PC-9 (cell line): ENCODE data around the gene ANKRD66. TPM values are rescaled to one million over a fixed set of nuclear protein-coding genes. Genes with fewer than 3 reads are reported as not detected.

Source experiments
- BruUV-seq: library from RNA; stranded (reverse); fragments of 400-500 nt; replicated peaks from 2 replicates; lab custom pipeline; 2021; lab: Mats Ljungman, UMichigan
- CTCF ChIA-PET: fragments of 300-600 bp; sonication (Branson Sonifier 250); formaldehyde crosslinking; loops from one replicate; lab custom pipeline; 2022; ENCODE audit warnings: antibody characterized with exemption; lab: Charles Lee
- POLR2A ChIA-PET: fragments of 300-600 bp; sonication (Branson Sonifier 250); formaldehyde crosslinking; loops from one replicate; lab custom pipeline; 2022; ENCODE audit warnings: antibody characterized with exemption; ENCODE audit not compliant: unreplicated experiment; lab: Charles Lee
- DNase-seq, 2 experiments: peaks; one replicate each; pipeline versions ENCODE4 v3.0.0 to v3.0.0-alpha.2; 2015 to 2022; ENCODE audit warnings: mixed read lengths in 1 of 2
- H2AFZ ChIP-seq: fragments of 200-600 bp; sonication (generic); 2 replicates; pipeline ENCODE4 v1.8.1; 2017; ENCODE audit warnings: antibody characterized with exemption
- H3F3A ChIP-seq: fragments of 200-600 bp; sonication (generic); 2 replicates; pipeline ENCODE4 v1.8.1; 2017; ENCODE audit warnings: antibody characterized with exemption, mild to moderate bottlenecking, low read depth; ENCODE audit not compliant: insufficient read depth
- H3K27ac ChIP-seq: fragments of 200-600 bp; sonication (generic); 2 replicates; pipeline ENCODE4 v1.6.1; 2016; ENCODE audit warnings: mixed run types
- H3K27me3 ChIP-seq: fragments of 200-600 bp; sonication (generic); 2 replicates; pipeline ENCODE4 v1.6.1; 2016; ENCODE audit warnings: low read depth, mixed run types; ENCODE audit not compliant: insufficient read depth
- H3K36me3 ChIP-seq: fragments of 200-600 bp; sonication (generic); 2 replicates; pipeline ENCODE4 v1.6.1; 2016; ENCODE audit warnings: low read depth, mixed run types
- H3K4me1 ChIP-seq: fragments of 200-600 bp; sonication (generic); replicated peaks from 2 replicates; pipeline ENCODE4 v1.6.1; 2016; ENCODE audit warnings: mixed run types; ENCODE audit not compliant: insufficient read depth
- H3K4me2 ChIP-seq: fragments of 200-600 bp; sonication (generic); 2 replicates; pipeline ENCODE4 v1.6.1; 2017; ENCODE audit warnings: mixed run types
- H3K4me3 ChIP-seq: fragments of 200-600 bp; sonication (generic); 2 replicates; pipeline ENCODE4 v1.6.1; 2016; ENCODE audit warnings: mixed run types
- H3K79me2 ChIP-seq: fragments of 200-600 bp; sonication (generic); 2 replicates; pipeline ENCODE4 v1.6.1; 2017; ENCODE audit warnings: low read depth, mixed run types
- H3K9me2 ChIP-seq: fragments of 200-600 bp; sonication (generic); 2 replicates; pipeline ENCODE4 v1.8.1; 2017; ENCODE audit warnings: mild to moderate bottlenecking; ENCODE audit not compliant: insufficient read depth
- H3K9me3 ChIP-seq: fragments of 200-600 bp; sonication (generic); 2 replicates; pipeline ENCODE4 v1.8.1; 2016; ENCODE audit warnings: low read depth; ENCODE audit not compliant: insufficient read depth
- H4K20me1 ChIP-seq: fragments of 200-600 bp; sonication (generic); 2 replicates; pipeline ENCODE4 v1.8.1; 2017; ENCODE audit not compliant: insufficient read depth
- CTCF ChIP-seq: fragments of 200-600 bp; sonication (generic); conservative IDR thresholded peaks from 2 replicates; pipeline ENCODE4 v1.6.1; 2017; ENCODE audit warnings: mixed run types, antibody characterized with exemption, mild to moderate bottlenecking, moderate library complexity
- EZH2 ChIP-seq: fragments of 200-600 bp; sonication (generic); IDR thresholded peaks from 2 replicates; pipeline ENCODE4 v1.8.0; 2017; ENCODE audit warnings: antibody characterized with exemption, low read depth
- intact Hi-C: fragments of 100-400 bp; cut with micrococcal nuclease; formaldehyde crosslinking; loops from one replicate; pipeline ENCODE4 v1.10.0; 2022; ENCODE audit not compliant: unreplicated experiment
- total RNA-seq: library from RNA; stranded (reverse); gene quantifications from 2 replicates; pipeline ENCODE4 v1.2.3, GENCODE V29; 2021

Gene ANKRD66
- total RNA-seq, 1 experiment from 2014 or later: not detected

DNA sequence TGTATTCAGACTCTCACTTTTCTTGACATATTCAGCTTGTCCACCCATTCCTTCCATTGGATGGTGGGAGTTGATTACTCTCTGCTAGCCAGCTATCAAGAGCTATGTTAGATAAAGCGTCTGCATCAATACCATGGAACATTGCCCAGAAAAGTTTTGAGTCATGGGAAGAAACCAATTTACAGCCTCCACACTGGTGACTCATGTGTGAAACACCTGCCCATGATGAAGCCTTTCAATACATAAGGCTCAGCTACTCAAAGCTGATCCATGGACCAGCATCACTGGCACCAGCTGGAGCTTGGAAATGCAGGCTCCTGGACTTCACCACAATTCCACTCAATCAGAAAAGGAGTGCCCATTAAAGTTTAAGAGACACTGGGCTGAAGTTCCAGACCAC lies 27.6 kb upstream of the ANKRD66 start:
- DNase-seq: peak; percentile 8 to 74
- CTCF ChIA-PET: no interaction called here
- Histone ChIP-seq H4K20me1 (no peaks in the 10 kb centered on the region), H3K79me2 (no peaks in the 10 kb centered on the region), H2AFZ (no peak overlapping the region), H3K36me3 (no peaks in the 10 kb centered on the region), H3K4me1 (no peaks in the 10 kb centered on the region), H3F3A (no peaks in the 10 kb centered on the region), H3K27me3 (no peaks in the 10 kb centered on the region), H3K4me2 (no peak overlapping the region), H3K27ac (no peak overlapping the region), H3K9me2 (no peaks in the 10 kb centered on the region), H3K4me3 (no peak overlapping the region), H3K9me3 (0 out of 2 replicates have a peak, but pooled peaks cover 3% of the 10 kb centered on the region)
- POLR2A ChIA-PET: no interaction called here
- intact Hi-C loops: loop anchor here (10.0 kb wide), 1 partner anchor 596 kb away; no protein-coding TSS in a partner anchor
- TF ChIP-seq EZH2: no peak
- no peak for TF ChIP-seq CTCF
- BruUV-seq: no TSS peak

DNA sequence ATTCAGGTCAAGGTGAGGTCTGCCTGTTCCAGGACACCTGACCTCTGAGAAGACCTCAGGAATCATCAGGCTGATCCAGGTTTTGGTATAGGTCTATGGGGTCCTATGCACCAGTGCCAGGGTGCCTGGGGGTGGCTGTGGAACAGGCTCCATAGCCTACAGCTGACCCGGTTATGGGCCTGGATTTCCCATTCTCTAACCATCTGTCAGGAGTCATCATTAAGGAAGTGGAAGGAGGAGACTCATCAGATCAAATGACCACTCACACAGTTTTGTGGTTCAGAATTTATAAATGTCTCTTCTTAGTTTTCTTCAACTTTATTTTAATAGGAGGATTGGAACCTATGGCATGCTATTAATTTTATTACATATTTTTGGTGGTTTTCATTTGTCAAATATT lies 26.3 kb upstream of the ANKRD66 start:
- H2AFZ ChIP-seq: no peak overlapping the region
- no peaks in the 10 kb centered on the region for H3K9me2 ChIP-seq
- no peaks in the 10 kb centered on the region for H4K20me1 ChIP-seq
- no peak overlapping the region for H3K4me2 ChIP-seq
- no peaks in the 10 kb centered on the region for H3K79me2 ChIP-seq
- no TSS peak for BruUV-seq
- H3K27me3 ChIP-seq: no peaks in the 10 kb centered on the region
- intact Hi-C loops: no loop called here
- ChIA-PET POLR2A (no interaction called here), CTCF (no interaction called here)
- H3K27ac ChIP-seq: no peak overlapping the region
- 0 out of 2 replicates have a peak, but pooled peaks cover 3% of the 10 kb centered on the region for H3K9me3 ChIP-seq
- DNase-seq: no peak
- TF ChIP-seq EZH2: no peak
- no peak for TF ChIP-seq CTCF
- H3K4me3 ChIP-seq: no peak overlapping the region
- H3K4me1 ChIP-seq: no peaks in the 10 kb centered on the region
- no peaks in the 10 kb centered on the region for H3F3A ChIP-seq
- no peaks in the 10 kb centered on the region for H3K36me3 ChIP-seq

DNA sequence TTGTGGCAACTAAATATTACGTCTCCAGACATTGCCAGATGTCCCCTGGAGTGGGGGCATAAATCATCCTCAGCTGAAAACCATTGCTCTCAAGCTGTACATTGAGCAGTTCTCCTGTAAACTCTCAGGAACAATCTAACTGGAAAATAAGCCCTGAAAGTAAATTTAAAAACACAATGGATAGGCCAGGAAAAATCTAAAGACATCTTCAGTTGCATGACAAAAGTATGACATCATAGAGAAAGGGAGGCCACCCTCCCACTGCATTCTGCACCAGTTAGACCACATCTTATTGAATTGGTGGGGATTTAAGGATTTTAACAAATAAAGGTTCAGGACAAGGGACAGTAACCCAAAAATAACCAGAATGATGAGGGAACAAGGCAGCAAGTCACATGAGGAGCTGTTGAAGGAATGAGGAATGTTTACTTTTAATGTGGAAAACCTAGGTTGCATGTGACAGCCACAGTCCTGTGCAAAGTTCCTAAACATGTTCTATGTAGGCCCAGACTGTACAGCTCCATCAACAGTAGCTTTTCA lies 16.9 kb upstream of the ANKRD66 start:
- no peak for DNase-seq
- no peaks in the 10 kb centered on the region for H3K9me2 ChIP-seq
- ChIA-PET CTCF (no interaction called here), POLR2A (no interaction called here)
- no peak overlapping the region for H3K4me2 ChIP-seq
- intact Hi-C loops: no loop called here
- no peaks in the 10 kb centered on the region for H3K9me3 ChIP-seq
- no peaks in the 10 kb centered on the region for H4K20me1 ChIP-seq
- no peak overlapping the region for H2AFZ ChIP-seq
- BruUV-seq: no TSS peak
- no peaks in the 10 kb centered on the region for H3K79me2 ChIP-seq
- no peak overlapping the region for H3K4me3 ChIP-seq
- H3K4me1 ChIP-seq: peaks cover 12% of the 10 kb centered on the region
- H3K27ac ChIP-seq: no peak overlapping the region
- no peaks in the 10 kb centered on the region for H3K27me3 ChIP-seq
- no peaks in the 10 kb centered on the region for H3K36me3 ChIP-seq
- TF ChIP-seq EZH2: no peak
- no peak for TF ChIP-seq CTCF
- H3F3A ChIP-seq: peaks cover 14% of the 10 kb centered on the region; the same call in 1 of the 2 replicates
